Activated CD4-positive, alpha-beta T cell treated with anti-CD3 and anti-CD28 coated beads, Interleukin-2, amount 10 ng/mL, durations not matched to agents 7 days and 5 days (primary cell): ENCODE measurements around the gene ACOT8. TPM values are rescaled to one million over a fixed set of nuclear protein-coding genes. Genes with fewer than 3 reads are reported as not detected.
A peak's percentile ranks its signal among the peaks of the same experiment; 100 is the strongest.
"Not testable (repeated sequence)": the region's sequence is repeated elsewhere in the genome, so short reads cannot be mapped to it uniquely, and the experiment has no call there.

ENCODE experiments used
- CTCF ChIA-PET: fragments of 350-600 bp; sonication (Branson Sonifier 250); formaldehyde crosslinking; loops from one replicate; lab custom pipeline; 2021; ENCODE audit warnings: antibody characterized with exemption; lab: Charles Lee
- POLR2A ChIA-PET: fragments of 350-600 bp; sonication (Branson Sonifier 250); formaldehyde crosslinking; loops from one replicate; lab custom pipeline; 2021; ENCODE audit warnings: antibody characterized with exemption; lab: Charles Lee
- DNase-seq: peaks from one replicate; pipeline ENCODE4 v3.0.0-alpha.2; 2020
- H3K27ac Mint-ChIP-seq: one replicate; pipeline ENCODE4 v1.8.0; 2021; ENCODE audit warnings: mild to moderate bottlenecking, moderate library complexity, mixed read lengths
- H3K27me3 Mint-ChIP-seq: one replicate; pipeline ENCODE4 v1.8.0; 2021; ENCODE audit warnings: mixed read lengths
- H3K36me3 Mint-ChIP-seq: one replicate; pipeline ENCODE4 v1.8.0; 2021; ENCODE audit warnings: low read depth, mixed read lengths
- H3K4me1 Mint-ChIP-seq: one replicate; pipeline ENCODE4 v1.8.0; 2021; ENCODE audit warnings: mixed read lengths
- H3K4me3 Mint-ChIP-seq: one replicate; pipeline ENCODE4 v1.8.0; 2021; ENCODE audit warnings: mild to moderate bottlenecking, moderate library complexity, mixed read lengths
- H3K9me3 Mint-ChIP-seq: one replicate; pipeline ENCODE4 v1.8.0; 2021; ENCODE audit warnings: mixed read lengths
- total RNA-seq, 2 experiments: library from RNA; stranded (reverse); gene quantifications; one replicate each; pipeline ENCODE4 v1.2.3, GENCODE V29; 2021

ACOT8 gene
- total RNA-seq, 2 experiments from 2014 or later: 35.0 to 35.6 TPM

- H3K27me3 Mint-ChIP-seq: no peaks in the 10 kb centered on the region
- POLR2A ChIA-PET: interaction anchor here (0.6 to 0.7 kb wide), 3 partner anchors 15 to 1350 kb away, joined by 3 to 6 read pairs (median 5); no protein-coding TSS in a partner anchor
- H3K36me3 Mint-ChIP-seq: peaks cover 35% of the 10 kb centered on the region
- peak; percentile 99 for DNase-seq
- H3K4me1 Mint-ChIP-seq: peaks cover 40% of the 10 kb centered on the region
- H3K4me3 Mint-ChIP-seq: peak within 1 kb of the TSS; percentile 81
- peak within 1 kb of the TSS; percentile 84 for H3K27ac Mint-ChIP-seq
- H3K9me3 Mint-ChIP-seq: no peaks in the 10 kb centered on the region
- CTCF ChIA-PET: interaction anchor here (0.9 to 2.0 kb wide), 10 partner anchors 9 to 590 kb away, joined by 3 to 6 read pairs (median 4); partner anchors contain the start of genes CTSA and PCIF1
Measured at GRCh38 chr20:45880988-45881788, 24.0 kb upstream of the ACOT8 start, which contains the start of gene ZSWIM1. Gene ZSWIM1 (plus strand): TSS chr20:45881227. CDS start chr20:45882593, 1,366 bp downstream.

GRCh38 chr20:45878076-45878761, 21.0 kb upstream of the ACOT8 start:
- ChIA-PET CTCF (no interaction called here), POLR2A (no interaction called here)
- Mint-ChIP-seq H3K36me3 (peaks cover 23% of the 10 kb centered on the region), H3K27ac (no peak overlapping the region), H3K9me3 (no peaks in the 10 kb centered on the region), H3K4me3 (no peak overlapping the region), H3K4me1 (peaks cover 21% of the 10 kb centered on the region), H3K27me3 (no peaks in the 10 kb centered on the region)
- DNase-seq: no peak

- H3K9me3 Mint-ChIP-seq: no peaks in the 10 kb centered on the region
- no peak overlapping the region for H3K27ac Mint-ChIP-seq
- no peak overlapping the region for H3K4me3 Mint-ChIP-seq
- no peaks in the 10 kb centered on the region for H3K4me1 Mint-ChIP-seq
- CTCF ChIA-PET: interaction anchor here (0.7 to 1.7 kb wide), 4 partner anchors 10 to 46 kb away, joined by 3 to 4 read pairs (median 3); no protein-coding TSS in a partner anchor
- H3K27me3 Mint-ChIP-seq: no peaks in the 10 kb centered on the region
- peaks cover 7% of the 10 kb centered on the region for H3K36me3 Mint-ChIP-seq
- POLR2A ChIA-PET: no interaction called here
- DNase-seq: no peak
Measured at GRCh38 chr20:45874576-45874975, 17.4 kb upstream of the ACOT8 start.

- POLR2A ChIA-PET, H3K36me3 Mint-ChIP-seq, DNase-seq, H3K27ac Mint-ChIP-seq, H3K27me3 Mint-ChIP-seq, H3K4me3 Mint-ChIP-seq, H3K9me3 Mint-ChIP-seq, H3K4me1 Mint-ChIP-seq: not testable (repeated sequence)
- CTCF ChIA-PET: interaction anchor here (0.7 to 1.7 kb wide), 5 partner anchors 9 to 47 kb away, joined by 3 to 4 read pairs (median 3); no protein-coding TSS in a partner anchor
Measured at GRCh38 chr20:45874104-45874481, 16.9 kb upstream of the ACOT8 start.

- POLR2A ChIA-PET: no interaction called here
- Mint-ChIP-seq H3K4me3 (no peak overlapping the region), H3K36me3 (peaks cover 6% of the 10 kb centered on the region), H3K4me1 (no peaks in the 10 kb centered on the region), H3K27me3 (no peaks in the 10 kb centered on the region), H3K27ac (no peak overlapping the region), H3K9me3 (no peaks in the 10 kb centered on the region)
- CTCF ChIA-PET: interaction anchor here (0.8 to 1.6 kb wide), 4 partner anchors 13 to 60 kb away, joined by 3 to 4 read pairs (median 3); no protein-coding TSS in a partner anchor
- no peak for DNase-seq
Measured at GRCh38 chr20:45873409-45874103, 16.4 kb upstream of the ACOT8 start.

GRCh38 chr20:45872626-45873025, 15.4 kb upstream of the ACOT8 start:
- CTCF ChIA-PET: interaction anchor here (0.8 to 1.6 kb wide), 4 partner anchors 12 to 59 kb away, joined by 3 to 5 read pairs (median 4); partner anchors contain the start of genes CTSA and NEURL2

GRCh38 chr20:45867819-45868176, 10.6 kb upstream of the ACOT8 start:
- DNase-seq: no peak
- no peaks in the 10 kb centered on the region for H3K36me3 Mint-ChIP-seq
- H3K4me1 Mint-ChIP-seq: no peaks in the 10 kb centered on the region
- ChIA-PET CTCF (interaction anchor here (0.6 to 1.3 kb wide), 2 partner anchors 13 to 1178 kb away, joined by 3 read pairs; partner anchors contain the start of gene ZSWIM1), POLR2A (no interaction called here)
- no peak overlapping the region for H3K4me3 Mint-ChIP-seq
- H3K27ac Mint-ChIP-seq: no peak overlapping the region
- no peaks in the 10 kb centered on the region for H3K9me3 Mint-ChIP-seq
- no peaks in the 10 kb centered on the region for H3K27me3 Mint-ChIP-seq

More at GRCh38 chr20:45872626-45873025, 15.4 kb upstream of the ACOT8 start:
- Mint-ChIP-seq H3K27me3 (no peaks in the 10 kb centered on the region), H3K4me3 (no peak overlapping the region), H3K27ac (no peak overlapping the region), H3K4me1 (no peaks in the 10 kb centered on the region), H3K36me3 (peaks cover 6% of the 10 kb centered on the region), H3K9me3 (no peaks in the 10 kb centered on the region)
- no peak for DNase-seq
- POLR2A ChIA-PET: no interaction called here

- H3K9me3 Mint-ChIP-seq: no peaks in the 10 kb centered on the region
- H3K4me3 Mint-ChIP-seq: no peak overlapping the region
- H3K4me1 Mint-ChIP-seq: no peaks in the 10 kb centered on the region
- H3K27me3 Mint-ChIP-seq: no peaks in the 10 kb centered on the region
- ChIA-PET POLR2A (interaction anchor here (1.2 kb wide), 1 partner anchor 13 kb away, joined by 3 read pairs; no protein-coding TSS in a partner anchor), CTCF (interaction anchor here (1.3 kb wide), 1 partner anchor 14 kb away, joined by 3 read pairs; the partner anchor contains the start of gene ZSWIM1)
- H3K27ac Mint-ChIP-seq: no peak overlapping the region
- no peak for DNase-seq
- H3K36me3 Mint-ChIP-seq: no peaks in the 10 kb centered on the region
Measured at GRCh38 chr20:45867136-45867818, 10.1 kb upstream of the ACOT8 start.

GRCh38 chr20:45866454-45866853, 9.3 kb upstream of the ACOT8 start:
- Mint-ChIP-seq H3K36me3 (no peaks in the 10 kb centered on the region), H3K4me3 (no peak overlapping the region), H3K27ac (no peak overlapping the region), H3K9me3 (no peaks in the 10 kb centered on the region), H3K4me1 (no peaks in the 10 kb centered on the region), H3K27me3 (no peaks in the 10 kb centered on the region)
- ChIA-PET CTCF (no interaction called here), POLR2A (interaction anchor here (1.2 kb wide), 1 partner anchor 14 kb away, joined by 3 read pairs; no protein-coding TSS in a partner anchor)
- no peak for DNase-seq

- Mint-ChIP-seq H3K4me3 (no peak overlapping the region), H3K27ac (no peak overlapping the region), H3K4me1 (peaks cover 14% of the 10 kb centered on the region), H3K27me3 (no peaks in the 10 kb centered on the region), H3K9me3 (no peaks in the 10 kb centered on the region), H3K36me3 (peaks cover 4% of the 10 kb centered on the region)
- CTCF ChIA-PET: interaction anchor here (0.8 to 1.4 kb wide), 5 partner anchors 14 to 33 kb away, joined by 3 to 6 read pairs (median 3); no protein-coding TSS in a partner anchor
- no peak for DNase-seq
- POLR2A ChIA-PET: interaction anchor here (0.6 kb wide), 1 partner anchor 17 kb away, joined by 5 read pairs; the partner anchor contains the start of gene ZSWIM1
Measured at GRCh38 chr20:45863543-45864470, 6.6 kb upstream of the ACOT8 start.
